Psoas muscle (tissue), 8 donors: ENCODE measurements around the gene ADCY9. TPM values are rescaled to one million over a fixed set of nuclear protein-coding genes. Genes with fewer than 3 reads are reported as not detected.

Experiments used
- ATAC-seq, 4 donors: fragments of 200-7000 bp; cut with Tn5 transposase; one replicate each; pipeline ENCODE4 v1.9.1; 2020; ENCODE audit warnings: moderate library complexity in 3 of 4, mild to moderate bottlenecking in 2 of 4
- DNase-seq, 2 donors: peaks; one replicate each; pipeline ENCODE4 v3.0.0-alpha.2; 2020
- H3K27ac ChIP-seq: fragments of 200-600 bp; one replicate; pipeline ENCODE4 v1.8.0; 2022
- H3K27me3 ChIP-seq, 3 donors: fragments of 200-600 bp in 1 of 3; one replicate each; pipeline versions ENCODE4 v1.6.1 to v1.8.0; 2013 to 2022; ENCODE audit warnings: low read length in 2 of 3, mild to moderate bottlenecking in 2 of 3, moderate library complexity in 1 of 3; ENCODE audit not compliant: insufficient read depth in 3 of 3
- H3K36me3 ChIP-seq, 2 donors: fragments of 200-600 bp in 1 of 2; one replicate each; pipeline versions ENCODE4 v1.6.1 to v1.8.0; 2013 to 2022; ENCODE audit warnings: low read depth in 1 of 2, mild to moderate bottlenecking in 1 of 2, moderate library complexity in 1 of 2; ENCODE audit not compliant: insufficient read depth in 1 of 2
- H3K4me1 ChIP-seq: fragments of 200-600 bp; one replicate; pipeline ENCODE4 v1.8.0; 2022
- H3K4me3 ChIP-seq: fragments of 200-600 bp; one replicate; pipeline ENCODE4 v1.8.0; 2022; ENCODE audit warnings: mild to moderate bottlenecking
- H3K9me3 ChIP-seq: fragments of 200-600 bp; one replicate; pipeline ENCODE4 v1.8.0; 2022
- CTCF ChIP-seq: fragments of 200-600 bp; IDR thresholded peaks from one replicate; pipeline ENCODE4 v1.8.0; 2022; ENCODE audit warnings: antibody characterized with exemption
- WGBS, 3 donors: extraction: QIAGEN DNeasy Blood & Tissue Kit; methylation state at CpG; one replicate each; pipeline versions ENCODE4 v1.1.6 to v1.1.7; 2013; 5-methylcytosine and 5-hydroxymethylcytosine counted together
- intact Hi-C, 2 donors: fragments of 100-400 bp; cut with DNase I; formaldehyde crosslinking; loops; one replicate each; pipeline versions ENCODE4 v1.11.0 to v1.14.2; 2022
- polyA plus RNA-seq, 3 donors: library from polyadenylated mRNA; stranded (reverse); fragments of 200-250 nt; gene quantifications; one replicate each; pipeline ENCODE4 v1.2.3, GENCODE V29; 2013
- total RNA-seq, 4 donors: library from RNA; stranded (reverse); fragmentation: NEBNext Ultra II Directional in 2 of 4; extraction: Animal tissue kit (Norgen Biotek cat#: 25700) in 2 of 4; gene quantifications; one replicate each; pipeline versions ENCODE4 v1.2.1 to v1.2.4, GENCODE V29; 2021 to 2023
- donor health status: healthy with polysubstance abuse.
- donor health status: DM: no; HTN: no; CAD: no; lungs with moderate emphysema.
- donor health status: Bipolar disorder and iron deficiency.
- donor health status: healthy.
- donor health status: DM: yes; HTN: yes; CAD: no.
- donor health status: DM: no; HTN: no; CAD: no.
- donor health status: DM: no; HTN: no; CAD: no.
- donor health status: DM: yes; HTN: yes; CAD: no.

ADCY9 gene
- total and polyA plus RNA-seq, 7 donors: 9.0 to 134 (median 44.9) TPM

GRCh38 chr16:3988824-3989223 lies 127.4 kb downstream of the ADCY9 start:
- DNase-seq: no peak
- no peaks in the 10 kb centered on the region for H3K4me1 ChIP-seq
- peaks cover 0 to 46% of the 10 kb centered on the region in 2 donors for H3K36me3 ChIP-seq
- no peaks in the 10 kb centered on the region for H3K27me3 ChIP-seq
- no peak overlapping the region for H3K27ac ChIP-seq
- WGBS, 3 donors: 86 to 90% (median 87%) methylated on average over 10 of the region's 10 CpGs
- no peak for TF ChIP-seq CTCF
- no peaks in the 10 kb centered on the region for H3K9me3 ChIP-seq
- intact Hi-C loops: loop anchor here in 1 of 2 donors (10.0 kb wide), 1 partner anchor 346 kb away; no protein-coding TSS in a partner anchor
- ATAC-seq: no peak
- no peak overlapping the region for H3K4me3 ChIP-seq

GRCh38 chr16:3988011-3988410 lies 128.2 kb downstream of the ADCY9 start:
- peaks cover 0 to 41% of the 10 kb centered on the region in 2 donors for H3K36me3 ChIP-seq
- WGBS, 3 donors: 90 to 92% (median 91%) methylated on average over 9 of the region's 9 CpGs
- ATAC-seq: no peak

GRCh38 chr16:3987231-3987630 lies 129.0 kb downstream of the ADCY9 start:
- Histone ChIP-seq H3K27ac (no peak overlapping the region), H3K36me3 (peaks cover 0 to 43% of the 10 kb centered on the region in 2 donors), H3K27me3 (no peaks in the 10 kb centered on the region), H3K4me1 (no peaks in the 10 kb centered on the region), H3K9me3 (no peaks in the 10 kb centered on the region), H3K4me3 (no peak overlapping the region)
- DNase-seq (no peak), ATAC-seq (no peak)
- WGBS, 3 donors: 88 to 92% (median 89%) methylated on average over 13 of the region's 13 CpGs
- no peak for TF ChIP-seq CTCF
- intact Hi-C loops: loop anchor here in 1 of 2 donors (10.0 kb wide), 1 partner anchor 348 kb away; no protein-coding TSS in a partner anchor

More at GRCh38 chr16:3988011-3988410, 128.2 kb downstream of the ADCY9 start:
- DNase-seq: no peak
- Histone ChIP-seq H3K4me3 (no peak overlapping the region), H3K4me1 (no peaks in the 10 kb centered on the region), H3K27ac (no peak overlapping the region), H3K27me3 (no peaks in the 10 kb centered on the region), H3K9me3 (no peaks in the 10 kb centered on the region)
- intact Hi-C loops: loop anchor here in 1 of 2 donors (10.0 kb wide), 1 partner anchor 347 kb away; no protein-coding TSS in a partner anchor
- TF ChIP-seq CTCF: no peak

- TF ChIP-seq CTCF: no peak
- Histone ChIP-seq H3K27ac (no peak overlapping the region), H3K4me1 (no peaks in the 10 kb centered on the region), H3K4me3 (no peak overlapping the region), H3K9me3 (no peaks in the 10 kb centered on the region), H3K27me3 (no peaks in the 10 kb centered on the region), H3K36me3 (peaks cover 0 to 49% of the 10 kb centered on the region in 2 donors)
- intact Hi-C loops: loop anchor here in 1 of 2 donors (10.0 kb wide), 1 partner anchor 349 kb away; no protein-coding TSS in a partner anchor
- WGBS, 3 donors: 85 to 92% (median 85%) methylated on average over 13 of the region's 13 CpGs
- DNase-seq (no peak), ATAC-seq (no peak)
Observed at GRCh38 chr16:3986235-3986544, 130.1 kb downstream of the ADCY9 start.
